H1 (cell line): ENCODE measurements around the gene SH3TC2. TPM values are rescaled to one million over a fixed set of nuclear protein-coding genes. Genes with fewer than 3 reads are reported as not detected.

Experiments used
- CTCF ChIA-PET: fragments of 300-600 bp; sonication (Branson Sonifier 250); formaldehyde crosslinking; loops from one replicate; lab custom pipeline; 2021; ENCODE audit not compliant: partially characterized antibody; lab: Charles Lee
- POLR2A ChIA-PET: fragments of 300-600 bp; sonication (Branson Sonifier 250); formaldehyde crosslinking; loops from one replicate; lab custom pipeline; 2021; ENCODE audit warnings: inconsistent platforms; ENCODE audit not compliant: partially characterized antibody; lab: Charles Lee
- DNase-seq, 2 experiments: peaks; one replicate each; pipeline versions ENCODE4 v3.0.0 to v3.0.0-alpha.2; 2010 to 2022; ENCODE audit warnings: low spot score in 2 of 2, low read depth in 1 of 2, mixed read lengths in 1 of 2
- FAIRE-seq: peaks from 2 replicates; lab custom pipeline; 2011; peaks lifted over from hg19 to GRCh38; lab: Jason Lieb, UNC
- H2AFZ ChIP-seq: 2 replicates; pipeline ENCODE4 v1.8.1; 2012; ENCODE audit warnings: low read length, inconsistent platforms
- H2AK5ac ChIP-seq: 2 replicates; pipeline ENCODE4 v1.6.1; 2013; ENCODE audit warnings: low read depth, low read length
- H2BK120ac ChIP-seq: replicated peaks from 2 replicates; pipeline ENCODE3; 2013; ENCODE audit warnings: low read depth, low read length, inconsistent platforms
- H2BK12ac ChIP-seq: 2 replicates; pipeline ENCODE4 v1.6.1; 2013; ENCODE audit warnings: low read depth, low read length
- H2BK15ac ChIP-seq: 2 replicates; pipeline ENCODE4 v1.6.1; 2013; ENCODE audit warnings: low read length
- H2BK20ac ChIP-seq: 2 replicates; pipeline ENCODE4 v1.6.1; 2013; ENCODE audit warnings: low read length
- H2BK5ac ChIP-seq: 2 replicates; pipeline ENCODE4 v1.6.1; 2013; ENCODE audit warnings: low read depth, low read length
- H3K14ac ChIP-seq: 2 replicates; pipeline ENCODE4 v1.6.1; 2013; ENCODE audit warnings: inconsistent platforms; ENCODE audit not compliant: insufficient read length
- H3K18ac ChIP-seq: 2 replicates; pipeline ENCODE4 v1.6.1; 2013; ENCODE audit warnings: low read length; ENCODE audit errors: extremely low read depth
- H3K23ac ChIP-seq: 2 replicates; pipeline ENCODE4 v1.6.1; 2013; ENCODE audit warnings: inconsistent platforms; ENCODE audit not compliant: insufficient read length
- H3K23me2 ChIP-seq: 2 replicates; pipeline ENCODE4 v1.6.1; 2013; ENCODE audit warnings: low read depth, low read length
- H3K27ac ChIP-seq: 2 replicates; pipeline ENCODE4 v1.6.1; 2011; ENCODE audit warnings: low read depth, low read length, inconsistent platforms
- H3K27me3 ChIP-seq, 4 experiments: replicated peaks in 1 of 4; 1 replicate in 1 of 4; 2 replicates in 3 of 4; pipeline versions ENCODE4 v1.6.1 to v1.8.1; 2011 to 2013; ENCODE audit warnings: low read length in 3 of 4, mild to moderate bottlenecking in 3 of 4, inconsistent platforms in 2 of 4, mixed read lengths in 2 of 4, moderate library complexity in 1 of 4; ENCODE audit not compliant: control insufficient read depth in 3 of 4, insufficient read depth in 3 of 4; ENCODE audit errors: extremely low read depth in 1 of 4
- H3K36me3 ChIP-seq, 4 experiments: 2 replicates each; pipeline versions ENCODE4 v1.6.1 to v1.8.1; 2011 to 2013; ENCODE audit warnings: mild to moderate bottlenecking in 4 of 4, low read length in 3 of 4, moderate library complexity in 2 of 4, control low read depth in 1 of 4, inconsistent platforms in 1 of 4; ENCODE audit not compliant: insufficient read depth in 4 of 4, control insufficient read depth in 2 of 4
- H3K4ac ChIP-seq: replicated peaks from 2 replicates; pipeline ENCODE3; 2013; ENCODE audit warnings: low read length, low read depth, mixed read lengths, inconsistent platforms; ENCODE audit not compliant: insufficient read length
- H3K4me1 ChIP-seq, 4 experiments: replicated peaks in 1 of 4; 1 replicate in 1 of 4; 2 replicates in 3 of 4; pipeline versions ENCODE4 v1.6.1 to v1.8.1; 2011 to 2013; ENCODE audit warnings: low read length in 3 of 4, inconsistent platforms in 2 of 4, mixed read lengths in 1 of 4; ENCODE audit not compliant: insufficient read depth in 4 of 4, control insufficient read depth in 3 of 4
- H3K4me2 ChIP-seq, 2 experiments: 2 replicates each; pipeline versions ENCODE4 v1.6.1 to v1.8.1; 2011 to 2013; ENCODE audit warnings: low read depth in 2 of 2, low read length in 2 of 2, control low read depth in 1 of 2, inconsistent platforms in 1 of 2, mild to moderate bottlenecking in 1 of 2; ENCODE audit not compliant: insufficient read depth in 1 of 2
- H3K4me3 ChIP-seq, 4 experiments: fragments of 200-600, 300-600 bp in 1 of 4; sonication (generic), shearing (Covaris generic), sonication (Bioruptor Twin) in 1 of 4; 2 replicates each; pipeline versions ENCODE4 v1.5.1 to v1.8.1; 2011 to 2016; ENCODE audit warnings: low read length in 4 of 4, low read depth in 3 of 4, control low read depth in 2 of 4, inconsistent platforms in 2 of 4, mild to moderate bottlenecking in 2 of 4, mixed read lengths in 1 of 4, moderate library complexity in 1 of 4; ENCODE audit not compliant: insufficient read depth in 2 of 4; ENCODE audit errors: extremely low read depth in 1 of 4
- H3K56ac ChIP-seq: replicated peaks from 2 replicates; pipeline ENCODE3; 2013; ENCODE audit warnings: low read depth, mild to moderate bottlenecking, mixed read lengths, low read length, inconsistent platforms; ENCODE audit not compliant: insufficient read length
- H3K79me1 ChIP-seq: 2 replicates; pipeline ENCODE4 v1.6.1; 2013; ENCODE audit warnings: low read depth, low read length, control low read depth
- H3K79me2 ChIP-seq, 2 experiments: 2 replicates each; pipeline versions ENCODE4 v1.6.1 to v1.8.1; 2012 to 2013; ENCODE audit warnings: low read length in 2 of 2, mild to moderate bottlenecking in 2 of 2, inconsistent platforms in 1 of 2; ENCODE audit not compliant: insufficient read depth in 2 of 2, control insufficient read depth in 1 of 2
- H3K9ac ChIP-seq, 4 experiments: replicated peaks in 1 of 4; 1 replicate in 1 of 4; 2 replicates in 3 of 4; pipeline versions ENCODE4 v1.6.1 to v1.8.1; 2011 to 2013; ENCODE audit warnings: low read depth in 3 of 4, low read length in 3 of 4, control low read depth in 2 of 4, mild to moderate bottlenecking in 2 of 4, moderate library complexity in 2 of 4, inconsistent platforms in 1 of 4; ENCODE audit errors: extremely low read depth in 1 of 4
- H3K9me3 ChIP-seq, 2 experiments: 2 replicates each; pipeline versions ENCODE4 v1.6.1 to v1.8.1; 2012 to 2013; ENCODE audit warnings: mild to moderate bottlenecking in 2 of 2, moderate library complexity in 2 of 2, control low read depth in 1 of 2, inconsistent platforms in 1 of 2, low read depth in 1 of 2, low read length in 1 of 2, mixed read lengths in 1 of 2; ENCODE audit not compliant: insufficient read depth in 2 of 2
- H4K20me1 ChIP-seq, 2 experiments: replicated peaks in 1 of 2; 2 replicates each; pipeline versions ENCODE3 to v1.8.1; 2011 to 2013; ENCODE audit warnings: inconsistent platforms in 2 of 2, low read length in 2 of 2, mild to moderate bottlenecking in 1 of 2; ENCODE audit not compliant: insufficient read depth in 2 of 2, control insufficient read depth in 1 of 2
- H4K5ac ChIP-seq: 2 replicates; pipeline ENCODE4 v1.6.1; 2013; ENCODE audit warnings: low read length, low read depth, mixed read lengths, inconsistent platforms; ENCODE audit not compliant: insufficient read length
- H4K8ac ChIP-seq: 2 replicates; pipeline ENCODE4 v1.8.0; 2013; ENCODE audit warnings: mild to moderate bottlenecking, moderate library complexity, low read length, inconsistent platforms; ENCODE audit not compliant: insufficient read depth; ENCODE audit errors: extremely low read depth
- H4K91ac ChIP-seq: replicated peaks from 2 replicates; pipeline ENCODE3; 2013; ENCODE audit warnings: low read length, mixed read lengths, inconsistent platforms; ENCODE audit not compliant: insufficient read length
- KDM1A ChIP-seq: fragments of 200-600, 300-600 bp; sonication (generic); IDR thresholded peaks from 2 replicates; pipeline ENCODE4 v1.7.1; 2016; ENCODE audit warnings: mild to moderate bottlenecking, low read length, borderline replicate concordance
- NANOG ChIP-seq: IDR thresholded peaks from 2 replicates; pipeline ENCODE4 v1.6.1; 2011; ENCODE audit warnings: low read length, low read depth, mild to moderate bottlenecking, inconsistent platforms; ENCODE audit not compliant: insufficient read depth, poor library complexity, severe bottlenecking
- SIRT6 ChIP-seq: IDR thresholded peaks from one replicate; pipeline ENCODE4 v1.7.1; 2012; ENCODE audit warnings: low read length, inconsistent platforms
- SP2 ChIP-seq: IDR thresholded peaks from 2 replicates; pipeline ENCODE4 v1.6.1; 2012; ENCODE audit warnings: mild to moderate bottlenecking, low read length, inconsistent platforms
- TAF1 ChIP-seq: IDR thresholded peaks from 2 replicates; pipeline ENCODE4 v1.6.1; 2011; ENCODE audit warnings: mild to moderate bottlenecking, low read depth, low read length
- WGBS, 2 experiments: shearing (Covaris generic) in 1 of 2; methylation state at CpG; one replicate each; pipeline versions ENCODE4 v1.1.6 to v1.1.7; 2013 to 2015; ENCODE audit warnings: low lambda C conversion rate in 2 of 2, mixed read lengths in 2 of 2, inconsistent platforms in 1 of 2, low coverage in 1 of 2, missing lambda C conversion rate in 1 of 2; ENCODE audit not compliant: insufficient replicate concordance in 2 of 2, insufficient coverage in 1 of 2, insufficient read length in 1 of 2; ENCODE audit errors: extremely low coverage in 1 of 2, missing lambda C conversion rate in 1 of 2; 5-methylcytosine and 5-hydroxymethylcytosine counted together
- polyA plus RNA-seq, 7 experiments: library from polyadenylated mRNA; depleted of rRNA in 3 of 7; stranded (reverse) in 5 of 7; unstranded in 2 of 7; fragments of >200 nt in 5 of 7; fragments of 200-250 nt in 2 of 7; gene quantifications; 1 replicate in 5 of 7; 2 replicates in 1 of 7; 4 replicates in 1 of 7; pipeline versions ENCODE4 v1.2.1 to v1.2.3, GENCODE V29; 2011 to 2013; ENCODE audit warnings: missing spikeins in 2 of 7, mixed read lengths in 2 of 7
- total RNA-seq: library from RNA; stranded (reverse); fragmentation: NEBNext Ultra II Directional; extraction: Animal tissue kit (Norgen Biotek cat#: 25700); gene quantifications from 2 replicates; pipeline ENCODE4 v1.2.1, GENCODE V29; 2021

The SH3TC2 gene
- total and polyA plus RNA-seq, 2 of the 8 experiments (the other 6 are each of a cell fraction or from before 2014, with no cell fraction given) = 0.11 to 0.80 TPM

DNA sequence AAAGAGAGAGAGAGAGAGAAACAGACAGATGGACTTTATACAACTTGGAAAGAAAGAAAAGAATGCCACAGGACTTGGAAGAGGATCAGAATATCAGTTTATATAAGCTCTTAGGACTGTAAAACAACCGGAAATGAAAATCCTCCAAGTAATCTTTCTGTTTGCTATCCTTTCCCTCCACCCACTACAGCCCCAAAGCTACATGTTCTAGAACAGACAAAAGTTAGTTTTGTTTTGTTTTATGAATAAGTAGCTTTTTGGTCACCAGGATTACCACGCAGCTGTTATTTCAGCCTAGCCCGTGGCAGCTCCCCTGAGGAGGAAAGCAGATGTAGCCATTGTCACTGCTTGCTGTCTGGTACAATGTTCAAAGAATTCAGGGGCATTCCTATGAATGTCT, 66.6 kb downstream of the SH3TC2 start:
- WGBS, 2 experiments = 84% methylated on average over 3 of the region's 3 CpGs; no CpG with 5 or more reads in 1 of the 2 experiments
- H2BK120ac ChIP-seq = no peak overlapping the region
- no peak overlapping the region for H2BK12ac ChIP-seq
- H3K4me3 ChIP-seq = no peak overlapping the region
- H2BK5ac ChIP-seq = no peak overlapping the region
- no peaks in the 10 kb centered on the region for H3K4me1 ChIP-seq
- H3K4me2 ChIP-seq = no peak overlapping the region
- H3K9me3 ChIP-seq = no peaks in the 10 kb centered on the region
- H4K5ac ChIP-seq = no peak overlapping the region
- no peak for FAIRE-seq
- no peaks in the 10 kb centered on the region for H3K79me1 ChIP-seq
- ChIA-PET CTCF (interaction anchor here (0.7 to 9.2 kb wide), 21 partner anchors 9 to 263 kb away, joined by 3 to 98 read pairs (median 6); no protein-coding TSS in a partner anchor), POLR2A (no interaction called here)
- no peak overlapping the region for H3K18ac ChIP-seq
- no peak overlapping the region for H4K8ac ChIP-seq
- H3K27me3 ChIP-seq = no peaks in the 10 kb centered on the region
- no peak overlapping the region for H3K56ac ChIP-seq
- DNase-seq = no peak
- H3K36me3 ChIP-seq = no peaks in the 10 kb centered on the region
- no peaks in the 10 kb centered on the region for H3K79me2 ChIP-seq
- H2AK5ac ChIP-seq = no peak overlapping the region
- no peak overlapping the region for H4K91ac ChIP-seq
- no peak overlapping the region for H3K4ac ChIP-seq
- no peak overlapping the region for H2AFZ ChIP-seq
- no peak overlapping the region for H3K9ac ChIP-seq
- H3K23ac ChIP-seq = no peak overlapping the region
- no peak overlapping the region for H3K27ac ChIP-seq
- TF ChIP-seq KDM1A (no peak), TAF1 (no peak), NANOG (no peak), SIRT6 (no peak), SP2 (no peak)
- H3K14ac ChIP-seq = no peak overlapping the region
- no peak overlapping the region for H2BK20ac ChIP-seq
- H4K20me1 ChIP-seq = no peaks in the 10 kb centered on the region
- H3K23me2 ChIP-seq = peaks cover 3% of the 10 kb centered on the region; the same call in 1 of the 2 replicates
- no peak overlapping the region for H2BK15ac ChIP-seq
